Activated B cell treated with CpG ODN at 0.5 μM for 24 hours (primary cell): ENCODE data around the gene HECTD3. TPM values are rescaled to one million over a fixed set of nuclear protein-coding genes. Genes with fewer than 3 reads are reported as not detected.

Experiments used
- ATAC-seq: fragments of 200-7000 bp; cut with Tn5 transposase; one replicate; pipeline ENCODE4 v1.10.0; 2021; ENCODE audit warnings: low read depth, mild to moderate bottlenecking, moderate library complexity
- CTCF ChIA-PET: fragments of 350-600 bp; sonication (Branson Sonifier 250); formaldehyde crosslinking; loops from one replicate; lab custom pipeline; 2021; ENCODE audit warnings: antibody characterized with exemption; lab: Charles Lee
- POLR2A ChIA-PET: fragments of 350-600 bp; sonication (Branson Sonifier 250); formaldehyde crosslinking; loops from one replicate; lab custom pipeline; 2021; ENCODE audit warnings: antibody characterized with exemption; lab: Charles Lee
- DNase-seq: peaks from one replicate; pipeline ENCODE4 v3.0.0; 2022
- H3K27ac Mint-ChIP-seq: one replicate; pipeline ENCODE4 v1.8.0; 2020; ENCODE audit warnings: mixed read lengths
- H3K27me3 Mint-ChIP-seq: one replicate; pipeline ENCODE4 v1.8.0; 2021; ENCODE audit warnings: mixed read lengths
- H3K36me3 Mint-ChIP-seq: one replicate; pipeline ENCODE4 v1.8.0; 2021; ENCODE audit warnings: low read depth, mixed read lengths
- H3K4me1 Mint-ChIP-seq: one replicate; pipeline ENCODE4 v1.8.0; 2021; ENCODE audit warnings: mixed read lengths
- H3K4me3 Mint-ChIP-seq: one replicate; pipeline ENCODE4 v1.8.0; 2020; ENCODE audit warnings: mild to moderate bottlenecking, mixed read lengths
- H3K9me3 Mint-ChIP-seq: one replicate; pipeline ENCODE4 v1.8.0; 2020; ENCODE audit warnings: mixed read lengths
- intact Hi-C: fragments of 100-400 bp; cut with micrococcal nuclease; formaldehyde crosslinking; loops from one replicate; pipeline ENCODE4 v1.15.1; 2024
- total RNA-seq: library from RNA; stranded (reverse); gene quantifications from 2 replicates; pipeline ENCODE4 v1.2.3, GENCODE V29; 2022
- TF ChIP-seq, protein P1 (sequence below): fragments of 200-600 bp; IDR thresholded peaks from one replicate; pipeline ENCODE4 v1.8.0; 2022; ENCODE audit warnings: antibody characterized with exemption, mild to moderate bottlenecking

Gene HECTD3
- total RNA-seq, 1 donor from 2014 or later = 49.9 TPM

DNA sequence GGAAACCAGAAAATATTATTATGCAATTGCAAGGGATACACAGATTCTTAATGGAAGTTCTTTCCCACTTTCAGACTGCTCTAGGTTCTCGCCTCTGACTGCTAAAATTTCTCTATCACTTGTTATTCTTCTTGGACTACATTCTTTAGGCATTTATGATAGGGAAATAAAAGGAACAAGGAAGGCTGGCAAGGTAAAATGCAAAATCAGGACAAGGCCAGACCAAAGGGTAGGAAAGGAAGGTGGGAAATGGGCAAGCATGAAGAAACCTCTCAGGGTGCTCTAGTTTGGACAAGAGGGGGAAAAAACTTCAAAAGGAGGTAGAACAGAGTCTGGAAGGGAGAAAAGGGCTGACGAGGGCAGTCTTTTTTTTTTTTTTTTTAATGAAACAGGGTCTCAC is 27.1 kb upstream of the HECTD3 start:
- Mint-ChIP-seq H3K27ac (no peak overlapping the region), H3K9me3 (no peaks in the 10 kb centered on the region), H3K36me3 (no peaks in the 10 kb centered on the region), H3K4me3 (no peak overlapping the region), H3K27me3 (no peaks in the 10 kb centered on the region), H3K4me1 (peaks cover 4% of the 10 kb centered on the region)
- intact Hi-C loops = no loop called here
- DNase-seq (no peak), ATAC-seq (no peak)
- CTCF ChIA-PET = no interaction called here
- TF ChIP-seq, protein P1, sequence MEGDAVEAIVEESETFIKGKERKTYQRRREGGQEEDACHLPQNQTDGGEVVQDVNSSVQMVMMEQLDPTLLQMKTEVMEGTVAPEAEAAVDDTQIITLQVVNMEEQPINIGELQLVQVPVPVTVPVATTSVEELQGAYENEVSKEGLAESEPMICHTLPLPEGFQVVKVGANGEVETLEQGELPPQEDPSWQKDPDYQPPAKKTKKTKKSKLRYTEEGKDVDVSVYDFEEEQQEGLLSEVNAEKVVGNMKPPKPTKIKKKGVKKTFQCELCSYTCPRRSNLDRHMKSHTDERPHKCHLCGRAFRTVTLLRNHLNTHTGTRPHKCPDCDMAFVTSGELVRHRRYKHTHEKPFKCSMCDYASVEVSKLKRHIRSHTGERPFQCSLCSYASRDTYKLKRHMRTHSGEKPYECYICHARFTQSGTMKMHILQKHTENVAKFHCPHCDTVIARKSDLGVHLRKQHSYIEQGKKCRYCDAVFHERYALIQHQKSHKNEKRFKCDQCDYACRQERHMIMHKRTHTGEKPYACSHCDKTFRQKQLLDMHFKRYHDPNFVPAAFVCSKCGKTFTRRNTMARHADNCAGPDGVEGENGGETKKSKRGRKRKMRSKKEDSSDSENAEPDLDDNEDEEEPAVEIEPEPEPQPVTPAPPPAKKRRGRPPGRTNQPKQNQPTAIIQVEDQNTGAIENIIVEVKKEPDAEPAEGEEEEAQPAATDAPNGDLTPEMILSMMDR = no peak
- POLR2A ChIA-PET = no interaction called here

- no peak for ATAC-seq
- Mint-ChIP-seq H3K27me3 (no peaks in the 10 kb centered on the region), H3K27ac (no peak overlapping the region), H3K9me3 (no peaks in the 10 kb centered on the region), H3K36me3 (no peaks in the 10 kb centered on the region), H3K4me3 (no peak overlapping the region), H3K4me1 (peaks cover 7% of the 10 kb centered on the region)
- intact Hi-C loops = no loop called here
- CTCF ChIA-PET = no interaction called here
- no peak for DNase-seq
- POLR2A ChIA-PET = no interaction called here
- TF ChIP-seq, protein P1 = no peak
These were observed 26.3 kb upstream of the HECTD3 start for GRCh38 chr1:45037456-45037855.

DNA sequence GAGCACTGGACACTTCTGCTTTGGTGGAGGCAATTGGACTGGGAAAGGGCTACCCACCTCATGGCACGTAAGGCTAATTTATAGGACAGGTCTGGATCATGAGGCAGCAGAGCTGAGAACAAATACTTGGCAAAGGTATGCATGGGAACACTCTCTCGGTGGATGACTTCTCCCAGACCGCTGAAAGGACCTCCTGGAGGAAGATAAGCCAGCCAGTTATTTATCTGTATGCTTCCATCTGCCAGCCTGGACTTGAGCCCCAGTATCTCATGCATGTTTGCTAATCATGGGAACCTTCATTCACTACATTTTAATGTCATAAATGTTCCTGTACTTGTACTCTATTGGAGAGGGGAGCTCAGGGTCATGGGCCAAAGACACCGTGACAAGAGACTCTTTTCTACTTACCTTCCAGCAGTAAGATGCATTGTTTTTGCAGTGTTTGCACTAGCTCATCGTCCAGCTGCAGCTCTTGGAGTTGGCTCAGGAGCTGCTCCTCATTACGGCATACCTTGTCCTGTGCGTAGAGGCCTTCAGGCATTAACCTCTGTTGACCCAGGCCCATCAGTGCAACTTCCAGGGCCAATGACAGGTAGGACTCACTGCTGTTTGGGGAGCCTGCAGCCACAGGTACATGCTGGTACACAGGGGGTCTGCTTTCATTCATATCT is 24.6 kb upstream of the HECTD3 start:
- Mint-ChIP-seq H3K4me1 (peaks cover 7% of the 10 kb centered on the region), H3K27ac (no peak overlapping the region), H3K27me3 (no peaks in the 10 kb centered on the region), H3K9me3 (no peaks in the 10 kb centered on the region), H3K4me3 (no peak overlapping the region), H3K36me3 (no peaks in the 10 kb centered on the region)
- ATAC-seq (no peak), DNase-seq (no peak)
- intact Hi-C loops = no loop called here
- TF ChIP-seq, protein P1 = no peak
- POLR2A ChIA-PET = interaction anchor here (0.6 to 0.7 kb wide), 2 partner anchors 28 to 1270 kb away, joined by 3 to 7 read pairs; no protein-coding TSS in a partner anchor
- CTCF ChIA-PET = no interaction called here

GRCh38 chr1:45033356-45033755 is 22.2 kb upstream of the HECTD3 start:
- no peak overlapping the region for H3K4me3 Mint-ChIP-seq
- ATAC-seq (peak; percentile 45), DNase-seq (no peak)
- TF ChIP-seq, protein P1 = no peak
- POLR2A ChIA-PET = interaction anchor here (0.7 to 1.1 kb wide), 4 partner anchors 9 to 407 kb away, joined by 3 to 5 read pairs (median 4); no protein-coding TSS in a partner anchor
- CTCF ChIA-PET = interaction anchor here (1.0 kb wide), 1 partner anchor 13 kb away, joined by 3 read pairs; no protein-coding TSS in a partner anchor
- no peaks in the 10 kb centered on the region for H3K36me3 Mint-ChIP-seq
- no peaks in the 10 kb centered on the region for H3K9me3 Mint-ChIP-seq
- H3K27ac Mint-ChIP-seq = peak overlapping the region; percentile 6
- H3K4me1 Mint-ChIP-seq = peaks cover 7% of the 10 kb centered on the region
- H3K27me3 Mint-ChIP-seq = no peaks in the 10 kb centered on the region
- intact Hi-C loops = no loop called here

DNA sequence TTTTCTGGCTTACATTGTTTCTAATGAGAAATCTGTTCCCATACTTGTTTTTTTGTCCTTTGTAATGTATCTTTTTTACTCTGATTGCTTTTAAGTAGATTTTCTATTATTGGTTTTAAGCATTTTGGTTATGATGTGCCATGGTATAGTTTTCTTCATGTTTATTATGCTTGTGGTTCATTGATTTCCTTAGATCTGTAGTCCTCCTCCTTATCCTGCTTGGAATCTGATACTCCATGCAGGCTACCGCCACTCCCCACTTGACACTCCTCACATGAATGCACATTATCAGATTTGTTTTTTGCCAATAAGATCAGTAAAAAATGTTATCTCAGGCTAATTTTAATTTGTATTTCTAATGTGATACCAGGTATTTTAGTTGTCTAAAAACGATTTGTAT is 21.7 kb upstream of the HECTD3 start:
- no peaks in the 10 kb centered on the region for H3K36me3 Mint-ChIP-seq
- POLR2A ChIA-PET = interaction anchor here (1.1 kb wide), 1 partner anchor 11 kb away, joined by 3 read pairs; no protein-coding TSS in a partner anchor
- intact Hi-C loops = no loop called here
- H3K4me1 Mint-ChIP-seq = peaks cover 7% of the 10 kb centered on the region
- no peaks in the 10 kb centered on the region for H3K9me3 Mint-ChIP-seq
- TF ChIP-seq, protein P1 = no peak
- DNase-seq (no peak), ATAC-seq (no peak)
- no peaks in the 10 kb centered on the region for H3K27me3 Mint-ChIP-seq
- H3K27ac Mint-ChIP-seq = peak overlapping the region; percentile 11
- H3K4me3 Mint-ChIP-seq = no peak overlapping the region
- CTCF ChIA-PET = no interaction called here
